WERI-Rb-1 (cell line): ENCODE results near the gene LMO7.

Experiments
- DNase-seq: peaks from one replicate; pipeline ENCODE4 v3.0.0-alpha.2; 2020
- H3K27ac ChIP-seq: fragments of 250-450 bp; sonication (Bioruptor Pico); 2 replicates; pipeline ENCODE4 v1.5.1; 2020; ENCODE audit warnings: mild to moderate bottlenecking, moderate library complexity
- H3K27me3 ChIP-seq: fragments of 250-450 bp; sonication (Bioruptor Pico); 2 replicates; pipeline ENCODE4 v1.5.1; 2021; ENCODE audit warnings: mild to moderate bottlenecking, low read depth, moderate library complexity; ENCODE audit not compliant: insufficient read depth, severe bottlenecking
- H3K36me3 ChIP-seq: fragments of 250-450 bp; sonication (Bioruptor Pico); 2 replicates; pipeline ENCODE4 v1.5.1; 2020; ENCODE audit warnings: mild to moderate bottlenecking, moderate library complexity
- H3K4me3 ChIP-seq: 2 replicates; pipeline ENCODE4 v1.5.1; 2011; ENCODE audit warnings: low read depth, mild to moderate bottlenecking, control low read depth, low read length
- H3K9me3 ChIP-seq: fragments of 250-450 bp; sonication (Bioruptor Pico); 2 replicates; pipeline ENCODE4 v1.5.1; 2021; ENCODE audit warnings: mild to moderate bottlenecking, moderate library complexity; ENCODE audit not compliant: severe bottlenecking
- CTCF ChIP-seq: IDR thresholded peaks from 2 replicates; pipeline ENCODE4 v1.5.1; 2011; ENCODE audit warnings: low read depth, mild to moderate bottlenecking, control low read depth, inconsistent platforms, low read length

Gene LMO7

DNA sequence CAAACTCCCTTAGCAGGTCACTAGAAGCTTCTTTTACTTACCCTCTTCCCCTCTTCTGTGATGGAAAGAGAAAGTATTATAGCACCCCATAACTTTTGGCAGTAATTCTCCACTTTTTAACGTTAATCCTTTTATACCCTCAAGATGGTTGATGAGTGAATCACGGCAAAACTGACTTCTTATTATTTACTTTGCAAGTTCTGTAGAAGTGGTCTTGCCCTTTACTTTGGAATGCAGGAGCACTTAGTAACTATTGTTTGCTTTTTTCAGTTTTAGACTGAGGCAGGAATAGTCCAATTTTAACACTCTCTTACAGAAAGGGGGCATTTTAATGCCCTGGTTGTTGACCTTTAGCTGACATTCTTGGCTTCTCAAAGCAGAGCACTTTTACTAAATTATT, 260.1 kb downstream of the LMO7 start:
- H3K36me3 ChIP-seq: no peaks in the 10 kb centered on the region
- H3K27ac ChIP-seq: no peak overlapping the region
- no peaks in the 10 kb centered on the region for H3K9me3 ChIP-seq
- no peak for DNase-seq
- no peaks in the 10 kb centered on the region for H3K27me3 ChIP-seq
- H3K4me3 ChIP-seq: no peak overlapping the region
- no peak for TF ChIP-seq CTCF

GRCh38 chr13:75897386-75897785, 261.3 kb downstream of the LMO7 start:
- no peak for TF ChIP-seq CTCF
- H3K27ac ChIP-seq: no peak overlapping the region
- H3K9me3 ChIP-seq: no peaks in the 10 kb centered on the region
- DNase-seq: no peak
- no peaks in the 10 kb centered on the region for H3K36me3 ChIP-seq
- no peaks in the 10 kb centered on the region for H3K27me3 ChIP-seq
- no peak overlapping the region for H3K4me3 ChIP-seq

- no peak for DNase-seq
- Histone ChIP-seq H3K27ac (peak overlapping the region; percentile 58), H3K36me3 (no peaks in the 10 kb centered on the region), H3K27me3 (no peaks in the 10 kb centered on the region), H3K9me3 (no peaks in the 10 kb centered on the region), H3K4me3 (no peak overlapping the region)
- TF ChIP-seq CTCF: no peak
Measured at GRCh38 chr13:75901501-75901900, 265.4 kb downstream of the LMO7 start.

DNA sequence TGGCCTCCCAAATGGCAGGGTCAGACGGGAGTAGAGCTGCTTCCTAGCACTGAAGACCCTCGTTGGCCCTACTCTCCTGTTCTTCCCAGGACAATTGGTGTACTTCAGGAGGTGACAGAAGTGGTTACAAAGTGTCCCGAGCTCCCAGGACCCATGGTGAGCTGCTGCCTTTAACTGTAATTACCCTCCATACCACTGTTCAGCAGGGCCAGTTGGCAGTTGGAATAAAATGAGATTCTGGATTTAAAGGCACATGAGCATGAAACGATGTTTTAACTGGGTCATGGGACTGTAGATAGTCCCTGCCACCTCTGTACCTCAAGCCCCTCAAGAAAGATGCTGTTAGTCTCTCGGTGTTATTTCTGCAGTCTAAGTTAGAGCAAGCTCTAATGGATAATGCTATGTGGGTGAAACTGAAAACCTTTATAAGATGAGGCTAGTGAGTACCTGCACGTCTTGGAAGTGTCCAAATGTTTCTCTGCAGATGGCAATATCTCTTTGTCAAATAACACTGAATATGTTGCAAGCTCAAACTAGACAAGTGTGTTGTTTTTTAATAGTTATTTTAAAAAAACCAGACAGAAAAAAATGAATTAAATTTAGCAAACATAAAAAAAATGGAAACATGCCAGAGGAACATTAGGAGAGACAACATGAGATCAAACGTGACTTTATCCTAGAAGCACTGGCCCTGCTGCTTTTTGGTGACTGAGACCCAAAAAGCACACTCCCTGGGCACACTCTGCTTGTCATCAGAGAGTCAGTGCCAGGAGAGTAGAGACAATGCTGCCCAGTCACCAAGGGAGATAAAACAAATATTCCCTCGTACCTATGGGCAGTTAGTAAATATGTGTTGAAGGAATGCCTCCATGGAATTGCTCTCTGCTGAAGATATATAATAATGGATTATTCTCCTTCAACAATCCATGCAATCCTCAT, 266.3 kb downstream of the LMO7 start:
- Histone ChIP-seq H3K36me3 (no peaks in the 10 kb centered on the region), H3K9me3 (no peaks in the 10 kb centered on the region), H3K27me3 (no peaks in the 10 kb centered on the region), H3K4me3 (no peak overlapping the region), H3K27ac (peak overlapping the region; percentile 58)
- TF ChIP-seq CTCF: no peak
- DNase-seq: no peak

- no peak for TF ChIP-seq CTCF
- Histone ChIP-seq H3K36me3 (no peaks in the 10 kb centered on the region), H3K27me3 (no peaks in the 10 kb centered on the region), H3K27ac (no peak overlapping the region), H3K9me3 (no peaks in the 10 kb centered on the region), H3K4me3 (no peak overlapping the region)
- DNase-seq: no peak
Measured at GRCh38 chr13:75904012-75904411, 267.9 kb downstream of the LMO7 start.

DNA sequence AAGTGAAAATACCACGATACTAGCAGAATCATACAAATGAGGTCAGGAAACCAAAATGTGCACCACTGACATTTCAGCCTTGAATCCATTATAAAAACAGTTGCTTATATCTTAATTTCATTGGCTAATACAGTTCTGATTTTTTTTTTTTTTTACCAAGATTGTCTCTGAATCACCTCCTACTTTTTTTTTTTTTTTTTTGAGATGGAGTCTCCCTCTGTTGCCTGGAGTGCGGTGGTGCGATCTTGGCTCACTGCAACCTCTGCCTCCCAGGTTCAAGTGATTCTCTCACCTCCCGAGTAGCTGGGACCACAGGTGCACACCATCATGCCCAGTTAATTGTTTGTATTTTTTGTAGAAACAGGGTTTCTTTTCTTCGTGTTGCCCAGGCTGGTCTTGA, 270.2 kb downstream of the LMO7 start:
- no peak for TF ChIP-seq CTCF
- H3K27me3 ChIP-seq: no peaks in the 10 kb centered on the region
- DNase-seq: no peak

More for the DNA sequence above, 270.2 kb downstream of the LMO7 start:
- H3K27ac ChIP-seq: no peak overlapping the region
- no peaks in the 10 kb centered on the region for H3K36me3 ChIP-seq
- no peaks in the 10 kb centered on the region for H3K9me3 ChIP-seq
- H3K4me3 ChIP-seq: no peak overlapping the region
